A673 (cell line): ENCODE measurements around the gene TRMT61A. TPM values are rescaled to one million over a fixed set of nuclear protein-coding genes. Genes with fewer than 3 reads are reported as not detected.

Experiments
- BruUV-seq: library from RNA; stranded (reverse); fragments of 400-500 nt; replicated peaks from 2 replicates; lab custom pipeline; 2021; lab: Mats Ljungman, UMichigan
- CTCF ChIA-PET: fragments of 300-600 bp; sonication (Branson Sonifier 250); formaldehyde crosslinking; loops from one replicate; lab custom pipeline; 2022; ENCODE audit warnings: antibody characterized with exemption; lab: Charles Lee
- POLR2A ChIA-PET: fragments of 300-600 bp; sonication (Branson Sonifier 250); formaldehyde crosslinking; loops from one replicate; lab custom pipeline; 2022; ENCODE audit warnings: antibody characterized with exemption; ENCODE audit not compliant: low non-redundant PET; lab: Charles Lee
- DNase-seq: peaks from one replicate; pipeline ENCODE4 v3.0.0-alpha.2; 2015; ENCODE audit warnings: low spot score
- H3K27ac ChIP-seq: fragments of 200-600 bp; sonication (generic); 2 replicates; pipeline ENCODE4 v1.5.1; 2016; ENCODE audit warnings: mixed run types, low read depth, mild to moderate bottlenecking, mixed read lengths, antibody characterized with exemption, low read length; ENCODE audit not compliant: poor library complexity, severe bottlenecking
- H3K27me3 ChIP-seq: fragments of 200-600 bp; sonication (generic); replicated peaks from 2 replicates; pipeline ENCODE4 v1.6.1; 2017; ENCODE audit warnings: mixed run types, low read depth, mild to moderate bottlenecking, mixed read lengths, antibody characterized with exemption, low read length; ENCODE audit not compliant: insufficient read depth, poor library complexity
- H3K36me3 ChIP-seq: fragments of 200-600 bp; sonication (generic); 2 replicates; pipeline ENCODE4 v1.6.1; 2016; ENCODE audit warnings: mixed run types, mild to moderate bottlenecking, mixed read lengths, antibody characterized with exemption, low read length; ENCODE audit not compliant: insufficient read depth, poor library complexity, severe bottlenecking
- H3K4me1 ChIP-seq: fragments of 200-600 bp; sonication (generic); 2 replicates; pipeline ENCODE4 v1.6.1; 2017; ENCODE audit warnings: mixed run types, mild to moderate bottlenecking, mixed read lengths, antibody characterized with exemption, low read length; ENCODE audit not compliant: insufficient read depth, poor library complexity, severe bottlenecking
- H3K4me3 ChIP-seq: fragments of 200-600 bp; sonication (generic); 2 replicates; pipeline ENCODE4 v1.5.1; 2016; ENCODE audit warnings: low read depth, mixed run types, mild to moderate bottlenecking, mixed read lengths, low read length; ENCODE audit not compliant: poor library complexity, severe bottlenecking
- H3K9me3 ChIP-seq: fragments of 200-600 bp; sonication (generic); 2 replicates; pipeline ENCODE4 v1.6.1; 2016; ENCODE audit warnings: mixed run types, low read depth, mild to moderate bottlenecking, mixed read lengths, antibody characterized with exemption, low read length; ENCODE audit not compliant: poor library complexity, severe bottlenecking
- CTCF ChIP-seq: fragments of 300-800, 200-600 bp; sonication (generic); conservative IDR thresholded peaks from 2 replicates; pipeline ENCODE4 v1.5.1; 2017; ENCODE audit warnings: low read depth, mild to moderate bottlenecking, antibody characterized with exemption, low read length, moderate library complexity, mixed read lengths
- EZH2 ChIP-seq: fragments of 200-600 bp; sonication (generic); IDR thresholded peaks from 2 replicates; pipeline ENCODE4 v1.6.1; 2017; ENCODE audit warnings: borderline replicate concordance, low read depth, mild to moderate bottlenecking, mixed read lengths, antibody characterized with exemption, low read length; ENCODE audit not compliant: poor library complexity, severe bottlenecking
- intact Hi-C: fragments of 100-400 bp; cut with micrococcal nuclease; formaldehyde crosslinking; loops from one replicate; pipeline ENCODE4 v1.10.0; 2022; ENCODE audit not compliant: unreplicated experiment
- total RNA-seq: library from RNA; stranded (reverse); gene quantifications from 2 replicates; pipeline ENCODE4 v1.2.3, GENCODE V29; 2021

TRMT61A gene
- total RNA-seq, 1 experiment from 2014 or later: 23.6 TPM

- ChIA-PET POLR2A (no interaction called here), CTCF (interaction anchor here (0.7 to 0.8 kb wide), 2 partner anchors 11 to 30 kb away, joined by 4 read pairs; no protein-coding TSS in a partner anchor)
- intact Hi-C loops: no loop called here
- BruUV-seq: no TSS peak
- Histone ChIP-seq H3K27me3 (no peaks in the 10 kb centered on the region), H3K27ac (peak overlapping the region; percentile 82), H3K9me3 (no peaks in the 10 kb centered on the region), H3K4me3 (peak overlapping the region; percentile 99), H3K36me3 (no peaks in the 10 kb centered on the region), H3K4me1 (peaks cover 19% of the 10 kb centered on the region)
- DNase-seq: no peak
- TF ChIP-seq EZH2 (no peak), CTCF (no peak)
Observed at GRCh38 chr14:103528146-103528586, 830 bp upstream of the TRMT61A start.

GRCh38 chr14:103529383-103530365 lies 678 bp downstream of the TRMT61A start:
- H3K4me1 ChIP-seq: peaks cover 18% of the 10 kb centered on the region
- peak overlapping the region; percentile 99 for H3K4me3 ChIP-seq
- H3K36me3 ChIP-seq: peaks cover 5% of the 10 kb centered on the region
- intact Hi-C loops: no loop called here
- ChIA-PET CTCF (interaction anchor here (1.0 kb wide), 1 partner anchor 30 kb away, joined by 3 read pairs; no protein-coding TSS in a partner anchor), POLR2A (no interaction called here)
- no peaks in the 10 kb centered on the region for H3K27me3 ChIP-seq
- no peak for DNase-seq
- peak overlapping the region; percentile 81 for H3K27ac ChIP-seq
- no peaks in the 10 kb centered on the region for H3K9me3 ChIP-seq
- TSS peak; percentile 84 for BruUV-seq
- TF ChIP-seq CTCF (no peak), EZH2 (no peak)

- CTCF ChIA-PET: no interaction called here
- peak overlapping the region; percentile 99 for H3K4me3 ChIP-seq
Observed at GRCh38 chr14:103530390-103530789, 1.4 kb downstream of the TRMT61A start.

More at GRCh38 chr14:103530390-103530789, 1.4 kb downstream of the TRMT61A start:
- no TSS peak for BruUV-seq
- intact Hi-C loops: no loop called here
- Histone ChIP-seq H3K4me1 (peaks cover 18% of the 10 kb centered on the region), H3K9me3 (no peaks in the 10 kb centered on the region), H3K27ac (no peak overlapping the region), H3K27me3 (no peaks in the 10 kb centered on the region), H3K36me3 (peaks cover 5% of the 10 kb centered on the region)
- DNase-seq: no peak
- POLR2A ChIA-PET: no interaction called here
- TF ChIP-seq CTCF: no peak
- no peak for TF ChIP-seq EZH2
